IPS-18a (cell line): ENCODE data around the gene ALOX5.
"Not testable (repeated sequence)": the region's sequence is repeated elsewhere in the genome, so short reads cannot be mapped to it uniquely, and the experiment has no call there.

Source experiments
- H3K27ac ChIP-seq: one replicate; pipeline ENCODE4 v1.5.1; 2013; ENCODE audit warnings: low read length
- H3K27me3 ChIP-seq: one replicate; pipeline ENCODE4 v1.6.1; 2013; ENCODE audit warnings: mild to moderate bottlenecking, low read length; ENCODE audit not compliant: control insufficient read depth, insufficient read depth
- H3K36me3 ChIP-seq: one replicate; pipeline ENCODE4 v1.6.1; 2013; ENCODE audit warnings: low read depth, low read length; ENCODE audit not compliant: control insufficient read depth
- H3K4me1 ChIP-seq: one replicate; pipeline ENCODE4 v1.6.1; 2013; ENCODE audit warnings: low read depth, low read length; ENCODE audit not compliant: control insufficient read depth
- H3K4me3 ChIP-seq: one replicate; pipeline ENCODE4 v1.5.1; 2013; ENCODE audit warnings: low read length
- H3K9ac ChIP-seq: one replicate; pipeline ENCODE4 v1.6.1; 2013; ENCODE audit warnings: mild to moderate bottlenecking, low read length, moderate library complexity
- H3K9me3 ChIP-seq: one replicate; pipeline ENCODE4 v1.6.1; 2013; ENCODE audit warnings: low read depth, low read length; ENCODE audit not compliant: control insufficient read depth

The ALOX5 gene

DNA sequence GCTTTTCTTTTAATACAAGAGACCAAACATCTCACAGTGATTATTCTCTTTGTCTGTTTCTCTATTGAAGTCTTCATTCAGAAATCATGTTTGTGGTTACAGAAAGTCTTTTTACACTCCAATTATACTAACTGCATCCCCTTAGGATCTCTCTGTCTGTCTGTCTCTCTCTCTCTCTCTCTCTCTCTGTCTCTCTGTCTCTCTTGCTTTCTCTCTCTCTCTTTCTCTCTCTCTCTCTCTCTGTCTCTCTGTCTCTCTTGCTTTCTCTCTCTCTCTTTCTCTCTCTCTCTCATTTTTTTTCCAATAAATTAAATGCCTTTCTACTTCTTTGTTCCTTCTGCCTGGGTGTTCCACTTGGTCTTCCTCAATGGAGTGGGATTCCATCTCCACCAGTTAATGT lies 35.3 kb downstream of the ALOX5 start:
- H3K4me1 ChIP-seq = peaks cover 19% of the 10 kb centered on the region
- not testable (repeated sequence) for H3K27ac ChIP-seq, H3K4me3 ChIP-seq, H3K36me3 ChIP-seq, H3K27me3 ChIP-seq, H3K9ac ChIP-seq, H3K9me3 ChIP-seq

- peaks cover 19% of the 10 kb centered on the region for H3K4me1 ChIP-seq
- no peak overlapping the region for H3K27ac ChIP-seq
- H3K36me3 ChIP-seq = no peaks in the 10 kb centered on the region
- H3K9ac ChIP-seq = no peak overlapping the region
- no peaks in the 10 kb centered on the region for H3K9me3 ChIP-seq
- no peaks in the 10 kb centered on the region for H3K27me3 ChIP-seq
- H3K4me3 ChIP-seq = no peak overlapping the region
Measured at GRCh38 chr10:45409782-45410181, 35.8 kb downstream of the ALOX5 start.

- H3K27ac ChIP-seq = no peak overlapping the region
- no peaks in the 10 kb centered on the region for H3K27me3 ChIP-seq
- peaks cover 19% of the 10 kb centered on the region for H3K4me1 ChIP-seq
- no peaks in the 10 kb centered on the region for H3K9me3 ChIP-seq
- no peak overlapping the region for H3K4me3 ChIP-seq
- H3K9ac ChIP-seq = no peak overlapping the region
- no peaks in the 10 kb centered on the region for H3K36me3 ChIP-seq
Measured at GRCh38 chr10:45410489-45410806, 36.4 kb downstream of the ALOX5 start.

DNA sequence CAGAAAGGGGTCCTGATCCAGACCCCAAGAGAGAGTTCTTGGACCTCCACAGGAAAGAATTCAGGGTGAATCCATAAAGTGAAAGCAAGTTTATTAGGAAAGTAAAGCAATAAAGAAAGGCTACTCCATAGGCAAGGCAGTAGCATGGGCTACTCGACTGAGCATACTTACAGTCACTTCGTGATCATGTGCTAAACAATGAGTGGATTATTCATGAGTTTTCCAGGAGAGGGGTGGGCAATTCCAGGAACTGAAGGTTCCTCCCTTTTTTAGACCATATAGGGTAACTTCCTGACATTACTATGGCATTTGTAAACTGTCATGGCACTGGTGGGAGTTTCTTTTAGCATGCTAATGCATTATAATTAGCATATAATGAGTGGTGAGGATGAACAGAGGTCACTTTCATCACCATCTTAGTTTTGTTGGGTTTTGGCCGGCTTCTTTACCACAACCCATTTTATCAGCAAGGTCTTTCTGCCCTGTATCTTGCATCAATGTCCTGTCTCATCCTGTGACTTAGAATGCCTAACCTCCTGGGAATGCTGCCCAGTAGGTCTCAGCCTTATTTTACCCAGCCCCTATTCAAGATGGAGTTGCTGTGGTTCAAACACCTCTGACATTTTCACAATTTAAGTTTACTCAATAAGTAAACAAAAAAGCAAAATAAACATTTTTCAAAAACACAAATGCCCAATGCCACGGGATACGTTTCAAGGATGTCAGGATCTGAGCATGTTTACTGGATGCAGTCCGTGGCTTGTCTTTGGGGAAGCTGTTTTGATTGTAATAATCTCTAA lies 37.0 kb downstream of the ALOX5 start:
- H3K9me3 ChIP-seq = no peaks in the 10 kb centered on the region
- no peak overlapping the region for H3K4me3 ChIP-seq
- H3K36me3 ChIP-seq = no peaks in the 10 kb centered on the region
- H3K9ac ChIP-seq = no peak overlapping the region
- no peaks in the 10 kb centered on the region for H3K27me3 ChIP-seq
- H3K4me1 ChIP-seq = peaks cover 19% of the 10 kb centered on the region
- no peak overlapping the region for H3K27ac ChIP-seq

DNA sequence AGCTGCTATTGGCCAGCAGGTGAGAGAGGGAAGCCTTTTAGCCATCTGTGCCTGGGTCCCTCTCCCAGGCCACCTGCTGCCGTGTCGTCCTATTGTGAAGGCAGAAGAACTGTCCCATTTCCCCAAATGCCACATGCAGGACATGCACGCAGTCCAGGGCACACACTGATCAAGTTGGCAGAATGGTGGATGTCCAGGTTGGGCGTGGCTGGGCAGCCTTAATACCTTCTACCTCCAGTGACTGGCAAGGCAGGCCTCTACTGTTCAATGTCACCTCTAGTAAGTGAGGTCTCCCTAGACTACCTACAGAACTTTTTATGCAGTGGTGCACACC lies 37.6 kb downstream of the ALOX5 start:
- H3K27me3 ChIP-seq = no peaks in the 10 kb centered on the region
- no peaks in the 10 kb centered on the region for H3K36me3 ChIP-seq
- no peaks in the 10 kb centered on the region for H3K9me3 ChIP-seq
- H3K4me3 ChIP-seq = no peak overlapping the region
- no peak overlapping the region for H3K27ac ChIP-seq
- H3K9ac ChIP-seq = no peak overlapping the region
- peaks cover 19% of the 10 kb centered on the region for H3K4me1 ChIP-seq

DNA sequence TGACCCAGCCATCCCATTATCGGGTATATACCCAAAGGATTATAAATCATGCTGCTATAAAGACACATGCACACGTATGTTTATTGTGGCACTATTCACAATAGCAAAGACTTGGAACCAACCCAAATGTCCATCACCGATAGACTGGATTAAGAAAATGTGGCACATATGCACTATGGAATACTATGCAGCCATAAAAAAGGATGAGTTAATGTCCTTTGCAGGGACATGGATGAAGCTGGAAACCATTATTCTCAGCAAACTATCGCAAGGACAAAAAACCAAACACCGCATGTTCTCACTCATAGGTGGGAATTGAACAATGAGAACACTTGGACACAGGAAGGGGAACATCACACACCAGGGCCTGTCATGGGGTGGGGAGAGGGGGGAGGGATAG lies 41.0 kb downstream of the ALOX5 start:
- H3K9me3 ChIP-seq, H3K27ac ChIP-seq, H3K4me1 ChIP-seq, H3K36me3 ChIP-seq, H3K9ac ChIP-seq, H3K4me3 ChIP-seq: not testable (repeated sequence)
- peaks cover 13% of the 10 kb centered on the region for H3K27me3 ChIP-seq

DNA sequence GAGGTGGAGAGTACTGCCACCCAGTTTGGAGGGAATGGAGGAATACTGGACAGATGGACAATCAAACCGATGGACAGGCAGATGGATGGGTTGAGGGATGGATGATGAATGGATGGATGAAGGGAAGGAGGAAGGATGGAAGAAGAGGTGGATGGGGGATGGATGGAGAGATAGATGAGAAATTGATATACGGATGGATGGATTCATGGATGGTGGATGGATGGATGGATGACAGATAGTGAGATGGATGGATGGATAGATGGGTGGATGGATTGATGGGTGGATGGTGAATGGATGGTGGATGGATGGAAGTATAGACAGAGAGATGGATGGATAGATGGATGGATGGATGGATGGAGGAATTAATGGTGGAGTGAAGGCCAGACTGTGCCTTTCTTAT lies 42.6 kb downstream of the ALOX5 start:
- Histone ChIP-seq H3K27ac (no peak overlapping the region), H3K36me3 (no peaks in the 10 kb centered on the region), H3K9me3 (no peaks in the 10 kb centered on the region), H3K27me3 (peaks cover 13% of the 10 kb centered on the region), H3K9ac (no peak overlapping the region), H3K4me1 (peaks cover 6% of the 10 kb centered on the region), H3K4me3 (no peak overlapping the region)

- Histone ChIP-seq H3K9ac (no peak overlapping the region), H3K4me1 (peaks cover 6% of the 10 kb centered on the region), H3K9me3 (no peaks in the 10 kb centered on the region), H3K36me3 (no peaks in the 10 kb centered on the region), H3K4me3 (no peak overlapping the region), H3K27ac (no peak overlapping the region), H3K27me3 (peaks cover 13% of the 10 kb centered on the region)
Measured at GRCh38 chr10:45417746-45418145, 43.7 kb downstream of the ALOX5 start.

- Histone ChIP-seq H3K27ac (no peak overlapping the region), H3K4me1 (peaks cover 6% of the 10 kb centered on the region)
Measured at GRCh38 chr10:45418417-45418848, 44.4 kb downstream of the ALOX5 start.

GRCh38 chr10:45418849-45419675 lies 45.0 kb downstream of the ALOX5 start:
- Histone ChIP-seq H3K4me3 (peak overlapping the region; percentile 70), H3K9ac (peak overlapping the region; percentile 72)

More at GRCh38 chr10:45418417-45418848, 44.4 kb downstream of the ALOX5 start:
- Histone ChIP-seq H3K9me3 (no peaks in the 10 kb centered on the region), H3K36me3 (no peaks in the 10 kb centered on the region), H3K4me3 (peak overlapping the region; percentile 70), H3K27me3 (peaks cover 13% of the 10 kb centered on the region), H3K9ac (no peak overlapping the region)

DNA sequence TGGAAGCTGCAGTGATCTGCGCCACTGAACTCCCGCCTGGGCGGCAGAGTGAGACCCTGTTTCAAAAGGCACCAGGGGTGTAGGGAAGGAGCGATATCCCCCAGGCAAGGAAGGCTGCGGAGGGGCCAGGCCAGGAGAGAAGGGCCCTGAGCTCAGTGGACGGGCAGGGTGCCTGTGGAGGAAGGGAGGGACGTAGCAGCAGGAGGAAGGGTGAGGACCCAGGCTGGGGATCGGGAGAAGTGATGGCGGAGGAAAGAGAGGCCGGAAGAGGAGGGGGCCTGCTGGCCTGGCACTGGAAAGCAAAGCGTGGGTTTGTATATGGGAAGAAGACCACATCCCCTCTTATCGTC lies 45.6 kb downstream of the ALOX5 start:
- peaks cover 6% of the 10 kb centered on the region for H3K4me1 ChIP-seq
- H3K27me3 ChIP-seq = peaks cover 13% of the 10 kb centered on the region
- peak overlapping the region; percentile 54 for H3K27ac ChIP-seq
- H3K9me3 ChIP-seq = no peaks in the 10 kb centered on the region
- H3K4me3 ChIP-seq = peak overlapping the region; percentile 70
- H3K9ac ChIP-seq = peak overlapping the region; percentile 72
- no peaks in the 10 kb centered on the region for H3K36me3 ChIP-seq

More at GRCh38 chr10:45418849-45419675, 45.0 kb downstream of the ALOX5 start:
- Histone ChIP-seq H3K9me3 (no peaks in the 10 kb centered on the region), H3K27me3 (peaks cover 13% of the 10 kb centered on the region), H3K36me3 (no peaks in the 10 kb centered on the region), H3K4me1 (peaks cover 6% of the 10 kb centered on the region), H3K27ac (peak overlapping the region; percentile 54)
